Hematopoietic multipotent progenitor cell (in vitro differentiated cells): ENCODE results near the gene TRIO. TPM values are rescaled to one million over a fixed set of nuclear protein-coding genes. Genes with fewer than 3 reads are reported as not detected.

ENCODE experiments used
- DNase-seq, 3 donors: peaks; one replicate each; pipeline ENCODE4 v3.0.0-alpha.2; 2011 to 2015; ENCODE audit warnings: low read depth in 2 of 3, low spot score in 2 of 3
- total RNA-seq: library from RNA; depleted of rRNA; stranded (reverse); fragments of >200 nt; gene quantifications from one replicate; pipeline ENCODE4 v1.2.3, GENCODE V29; 2012

Gene TRIO
- total RNA-seq, 1 donor: 69.2 TPM

DNA sequence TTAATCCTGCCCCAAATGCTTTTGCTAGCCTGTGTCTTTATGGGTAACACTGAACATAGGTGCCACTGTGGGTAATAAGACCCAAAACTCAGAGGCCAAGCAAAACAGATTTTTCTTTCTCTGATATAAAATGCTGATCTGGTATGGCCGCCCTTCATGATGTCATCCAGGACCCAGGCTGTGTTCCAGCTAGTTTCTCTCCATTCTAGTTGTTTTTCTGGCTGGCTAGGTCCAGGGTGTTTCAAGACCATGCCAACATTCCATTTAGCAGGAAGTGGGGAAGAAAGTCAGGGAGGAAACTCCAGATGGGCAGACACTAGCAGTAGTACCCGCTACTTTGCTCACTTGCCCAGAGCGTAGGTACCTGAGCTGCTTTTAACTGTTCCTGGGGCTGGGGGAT lies 254.6 kb downstream of the TRIO start:
- DNase-seq: no peak

DNA sequence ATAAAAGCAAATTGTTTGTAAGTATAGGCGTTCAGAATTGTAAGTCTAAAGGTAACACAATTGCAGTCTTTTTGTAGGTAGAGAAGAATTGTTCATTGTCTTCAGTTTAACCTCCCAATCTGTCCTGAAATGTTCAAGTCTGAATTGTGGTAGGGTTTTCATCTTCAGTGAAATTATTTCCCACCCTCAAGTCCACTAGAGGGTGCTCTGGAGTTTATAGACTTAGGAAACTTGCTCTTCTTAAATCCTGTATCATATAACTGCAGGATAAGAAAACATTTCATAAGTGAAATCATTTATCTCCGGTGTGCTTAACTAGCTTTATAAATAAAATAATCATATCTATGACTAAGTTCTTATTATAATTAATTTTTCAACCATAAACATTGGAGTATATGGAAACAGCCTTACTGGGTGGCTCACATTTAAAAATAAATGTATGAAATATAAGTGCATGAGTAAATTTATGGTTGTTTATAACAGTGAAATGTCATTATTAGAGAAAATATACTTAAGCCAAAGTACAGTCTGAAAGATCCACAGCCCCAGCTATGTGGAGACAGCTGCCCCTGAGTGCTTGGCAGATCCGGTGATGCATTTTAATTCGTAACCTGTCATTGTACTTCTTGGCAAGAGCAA lies 256.0 kb downstream of the TRIO start:
- DNase-seq: peak in 2 of 3 donors; percentile 22 to 73

DNA sequence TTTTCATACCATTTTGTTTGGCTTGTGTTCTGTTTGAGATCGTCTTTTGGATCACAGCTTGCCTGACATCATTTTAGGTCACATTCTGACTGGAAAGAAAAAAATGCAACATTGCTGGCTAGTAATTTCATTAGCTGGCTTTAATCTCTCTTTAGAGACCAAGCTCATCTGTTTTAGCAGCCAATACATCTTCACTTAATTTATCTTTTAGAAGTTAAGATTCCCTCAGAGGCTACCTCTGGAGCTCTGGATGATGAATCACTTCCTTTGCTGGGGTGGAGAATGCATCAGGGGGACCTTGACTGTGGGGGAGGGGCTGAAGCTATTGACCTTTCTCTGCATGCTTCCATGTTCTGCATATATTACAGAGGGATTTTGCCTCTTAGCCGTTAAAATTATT lies 256.9 kb downstream of the TRIO start:
- DNase-seq: no peak

DNA sequence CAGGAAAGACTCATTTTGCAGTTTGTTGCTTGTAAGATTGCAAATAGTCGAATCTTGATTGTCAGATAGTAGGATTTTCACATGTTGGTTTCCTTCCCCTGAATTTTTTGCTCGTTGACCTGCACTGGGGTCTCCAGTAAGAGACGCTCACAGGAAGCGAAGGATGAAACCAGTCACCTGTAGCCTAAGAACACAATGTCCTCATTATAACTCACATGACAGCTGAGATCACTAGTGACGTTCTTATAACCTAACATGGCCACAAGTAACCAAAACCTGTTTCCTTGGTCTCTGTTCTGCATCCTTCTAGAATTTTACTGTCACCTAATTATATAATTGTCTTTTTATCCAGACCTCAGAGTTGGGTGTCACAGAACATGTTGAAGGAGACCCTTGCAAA lies 257.5 kb downstream of the TRIO start:
- DNase-seq: no peak

DNA sequence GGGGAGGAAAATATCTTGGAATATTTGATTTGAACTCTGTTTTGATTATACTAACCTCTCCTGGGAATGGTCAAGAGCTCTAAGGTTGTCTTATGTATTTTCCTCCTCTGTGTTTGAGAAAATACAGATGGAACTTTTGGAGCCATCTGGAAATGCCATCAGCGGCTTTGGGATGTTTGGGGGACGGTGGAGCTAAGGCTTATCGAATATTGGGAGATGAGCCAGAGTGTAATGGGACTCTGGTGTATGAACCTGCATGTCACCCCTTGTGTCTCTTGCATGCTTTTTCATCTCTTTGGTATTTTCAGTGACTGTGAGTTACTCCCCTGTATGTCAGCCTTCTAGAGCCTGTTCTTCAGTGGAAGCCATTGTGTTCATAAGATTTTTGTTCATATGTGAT lies 258.5 kb downstream of the TRIO start:
- DNase-seq: no peak

DNA sequence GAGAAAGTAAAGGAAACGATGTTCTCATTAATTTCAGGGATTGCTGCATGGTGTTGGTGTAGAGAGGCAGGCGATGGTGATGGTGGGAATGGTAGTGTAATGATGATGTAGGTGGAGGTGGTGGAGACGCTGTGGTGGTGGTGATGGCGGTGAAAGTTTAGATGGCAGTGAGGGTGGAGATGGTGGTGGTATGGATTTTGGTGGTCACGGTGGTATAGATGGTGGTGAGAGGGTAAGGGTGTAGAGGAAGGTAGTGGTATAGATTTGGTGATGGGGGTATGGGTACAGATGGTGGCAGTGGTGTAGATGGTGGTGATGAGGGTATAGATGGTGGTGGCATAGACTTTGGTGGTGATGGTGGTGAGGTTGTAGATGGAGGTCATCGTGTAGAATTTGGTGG lies 259.3 kb downstream of the TRIO start:
- no peak for DNase-seq

DNA sequence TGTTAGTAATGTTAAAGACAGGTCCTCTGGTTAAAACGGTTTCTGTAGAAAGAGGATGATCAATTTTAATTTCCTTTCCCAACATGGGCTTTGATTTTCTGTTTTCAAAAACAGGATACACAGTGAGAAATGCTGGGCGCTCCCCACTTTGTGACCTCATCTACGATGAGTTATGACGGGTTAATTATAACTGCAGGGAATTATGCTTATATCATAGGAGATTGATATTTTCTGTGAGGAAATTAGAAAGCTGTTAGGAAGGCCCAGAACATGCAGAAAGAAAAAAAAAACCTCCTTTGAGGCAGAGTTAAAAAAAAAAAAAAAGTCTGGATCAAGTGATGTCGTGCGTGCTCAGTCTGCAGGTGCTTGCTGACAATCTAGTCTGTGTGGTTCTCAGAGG lies 261.6 kb downstream of the TRIO start:
- no peak for DNase-seq

DNA sequence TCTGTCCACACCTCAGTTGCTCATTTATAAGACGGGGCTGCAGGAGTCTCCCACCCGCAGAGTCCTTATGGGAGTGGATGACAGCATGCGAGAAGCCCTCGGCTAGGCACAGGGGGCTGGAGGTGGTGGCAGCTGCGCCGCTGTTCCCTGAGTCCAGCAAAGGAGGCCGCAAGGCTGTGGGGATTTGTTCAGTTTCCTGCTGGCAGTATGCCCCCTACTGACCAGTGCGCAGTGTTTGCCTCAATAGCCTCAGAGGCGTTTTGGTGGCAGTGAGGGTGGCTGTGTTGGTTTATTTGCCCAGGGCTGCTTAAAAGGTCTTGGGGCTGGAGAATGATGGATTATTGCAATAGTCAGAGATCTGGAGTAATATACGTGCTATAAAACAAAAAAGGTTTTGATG lies 262.1 kb downstream of the TRIO start:
- DNase-seq: no peak

DNA sequence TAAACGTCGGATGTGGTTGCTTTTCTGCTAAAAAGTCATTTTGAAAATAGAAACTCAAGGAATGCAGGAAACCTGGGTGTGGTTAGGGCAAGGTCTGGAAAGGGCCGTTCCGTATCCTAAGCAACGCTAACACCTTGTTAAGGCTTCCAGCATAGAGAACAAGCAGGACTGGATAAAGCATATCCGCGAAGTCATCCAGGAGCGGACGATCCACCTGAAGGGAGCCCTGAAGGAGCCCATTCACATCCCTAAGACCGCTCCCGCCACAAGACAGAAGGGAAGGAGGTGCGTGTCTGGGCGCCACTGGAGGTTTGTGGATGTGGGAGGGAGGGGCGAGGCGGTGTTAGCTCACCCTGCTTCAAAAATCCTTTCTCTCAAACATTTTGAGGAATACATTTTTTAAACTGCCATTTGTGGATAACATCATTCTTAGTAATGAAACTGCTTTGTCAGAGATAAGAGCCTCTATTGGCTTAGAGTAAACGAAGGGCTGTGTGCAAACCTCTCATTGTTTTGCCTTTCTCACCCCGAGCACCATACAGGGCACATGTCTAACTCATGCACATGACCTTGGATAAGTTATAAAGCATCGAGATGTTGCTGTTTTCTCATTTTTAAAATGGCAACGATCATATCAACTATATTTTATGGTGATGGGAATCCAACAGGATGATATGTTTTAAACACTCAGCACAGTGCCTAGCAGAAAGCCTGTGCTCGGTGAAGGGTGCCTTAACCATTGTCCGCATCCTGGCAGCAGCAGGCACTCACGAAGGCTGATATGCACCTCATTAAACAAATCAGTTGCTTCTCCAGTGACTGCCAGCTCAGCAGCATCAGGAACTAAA lies 262.8 kb downstream of the TRIO start:
- no peak for DNase-seq

DNA sequence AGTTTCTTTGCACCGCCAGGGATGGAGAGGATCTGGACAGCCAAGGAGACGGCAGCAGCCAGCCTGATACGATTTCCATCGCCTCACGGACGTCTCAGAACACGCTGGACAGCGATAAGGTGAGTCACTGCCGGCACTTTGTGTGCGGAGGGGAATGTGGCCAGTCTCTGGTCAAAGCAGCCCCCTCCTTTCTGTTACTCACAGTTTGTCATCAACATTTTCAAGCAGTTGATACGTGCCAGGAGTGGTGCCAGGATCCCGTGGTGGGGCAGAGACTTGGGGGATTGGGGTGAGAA lies 263.4 kb downstream of the TRIO start:
- no peak for DNase-seq

DNA sequence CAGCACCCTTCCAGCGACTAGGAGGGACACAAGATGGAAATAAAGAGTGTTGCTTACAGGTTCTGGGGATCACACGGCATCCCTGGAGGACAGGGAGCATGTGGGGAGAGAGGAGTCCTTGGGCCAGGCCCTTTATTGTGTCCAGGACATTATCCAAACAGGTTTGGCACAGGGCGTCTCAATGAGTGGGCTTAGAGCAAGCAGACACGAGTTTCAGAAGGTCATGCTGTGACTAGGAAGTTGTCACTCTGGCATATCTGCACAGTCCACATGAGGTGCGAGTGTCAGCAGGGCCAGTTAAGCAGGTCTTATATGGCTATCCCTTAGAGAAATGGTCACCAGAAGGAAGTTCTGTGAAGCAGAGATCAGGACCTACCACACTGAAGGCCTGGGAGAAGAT lies 263.9 kb downstream of the TRIO start:
- no peak for DNase-seq

DNA sequence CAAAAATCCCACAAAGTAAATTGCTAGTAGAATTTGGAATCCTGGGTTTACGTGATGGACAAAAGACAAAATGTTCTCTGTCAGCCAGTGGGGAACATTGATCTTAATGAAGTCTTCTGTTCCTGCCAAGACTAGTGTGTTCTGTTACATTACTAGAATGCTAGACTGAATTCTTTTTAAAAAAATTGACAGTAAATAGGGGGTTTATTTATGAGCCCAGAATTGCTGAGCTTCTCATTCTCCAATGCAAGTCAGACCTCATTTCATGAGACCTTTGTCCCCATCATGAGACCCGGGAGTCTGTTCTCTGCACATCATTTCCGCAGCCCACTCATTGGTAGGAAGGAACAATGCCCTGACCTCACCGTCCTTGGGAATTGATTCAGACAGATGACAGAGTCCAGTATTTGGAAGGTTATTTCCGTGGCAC lies 264.6 kb downstream of the TRIO start:
- DNase-seq: no peak

DNA sequence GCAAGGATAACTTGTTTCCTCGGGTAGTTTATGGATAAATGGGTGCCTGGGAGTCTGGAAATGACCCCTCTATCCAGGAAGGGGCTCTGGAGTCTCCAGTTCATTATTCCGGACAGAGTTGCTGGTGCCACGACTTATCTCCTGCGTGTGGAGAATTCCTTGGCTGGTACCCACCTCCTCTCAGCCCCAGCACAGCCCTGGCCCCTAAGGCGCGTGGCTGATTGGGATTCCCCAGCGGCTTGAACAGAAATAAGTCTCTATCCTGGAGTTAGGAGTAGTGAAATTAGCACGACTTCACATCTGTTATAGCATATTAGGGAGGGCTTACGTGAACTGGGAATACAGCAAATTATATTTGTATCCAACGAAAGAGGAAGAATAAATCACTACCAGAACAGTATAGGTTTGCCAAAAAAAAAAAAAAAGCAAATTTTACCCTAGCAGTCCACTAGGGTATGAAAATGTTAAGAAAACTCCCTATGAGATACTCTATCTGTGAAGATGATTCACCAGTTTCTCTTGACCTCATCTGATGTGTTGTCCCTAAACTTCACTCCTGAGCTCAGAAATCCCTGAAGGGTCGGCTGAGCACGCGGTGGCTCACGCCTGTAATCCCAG lies 265.9 kb downstream of the TRIO start:
- DNase-seq: no peak

DNA sequence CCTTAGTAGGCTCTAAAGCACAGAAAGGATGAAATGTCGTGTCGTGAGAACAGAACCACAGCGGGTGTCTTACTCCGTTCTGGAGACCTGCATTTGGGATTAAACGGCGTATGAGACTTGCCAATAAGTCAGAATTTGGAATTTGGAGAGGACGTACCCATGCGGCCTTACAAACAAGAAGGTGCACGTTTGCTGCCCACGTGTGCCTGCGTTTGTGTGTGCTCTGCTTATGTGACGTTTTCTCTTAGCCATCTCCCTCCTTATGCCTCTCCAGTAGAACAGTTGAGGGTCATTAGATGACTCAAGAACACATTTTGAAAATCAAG lies 266.9 kb downstream of the TRIO start:
- DNase-seq: no peak

DNA sequence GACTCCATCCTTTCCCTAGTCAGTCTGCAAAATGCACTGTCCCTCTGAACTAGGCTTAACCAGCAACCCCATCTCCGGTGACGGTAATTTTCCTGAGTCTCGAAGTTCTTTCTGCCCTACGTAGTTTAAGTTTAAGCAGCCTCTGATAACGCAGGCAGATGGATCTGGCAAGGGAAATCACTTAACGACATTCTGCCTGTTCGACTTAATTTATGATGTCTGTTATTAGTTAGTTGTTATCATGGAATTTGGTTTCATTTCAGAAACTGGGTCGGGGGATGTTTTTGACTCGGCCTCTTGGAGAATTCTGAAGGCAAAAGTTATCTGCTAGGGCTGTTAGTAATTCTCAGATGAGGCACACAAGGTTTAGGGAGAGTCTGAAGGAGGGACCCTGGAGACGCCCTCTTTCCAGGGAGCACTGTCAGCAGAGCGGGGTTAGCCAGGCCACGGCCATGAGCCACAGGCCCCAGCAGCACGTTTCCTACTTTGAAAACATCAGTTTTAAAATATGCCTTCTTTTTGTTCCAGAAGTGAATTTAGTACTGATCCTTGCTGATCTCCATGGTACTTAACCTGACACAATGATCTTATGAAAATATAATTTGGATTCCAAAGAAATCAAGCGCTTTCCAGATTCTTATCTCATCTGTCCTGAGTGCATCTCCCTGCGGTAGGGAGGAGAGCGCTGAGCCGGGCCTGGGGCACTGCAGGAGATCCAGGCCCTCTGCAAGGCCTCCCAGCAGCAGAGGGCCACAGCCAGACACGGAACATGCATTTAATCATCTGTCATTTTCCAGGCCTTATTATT lies 267.5 kb downstream of the TRIO start:
- DNase-seq: no peak

DNA sequence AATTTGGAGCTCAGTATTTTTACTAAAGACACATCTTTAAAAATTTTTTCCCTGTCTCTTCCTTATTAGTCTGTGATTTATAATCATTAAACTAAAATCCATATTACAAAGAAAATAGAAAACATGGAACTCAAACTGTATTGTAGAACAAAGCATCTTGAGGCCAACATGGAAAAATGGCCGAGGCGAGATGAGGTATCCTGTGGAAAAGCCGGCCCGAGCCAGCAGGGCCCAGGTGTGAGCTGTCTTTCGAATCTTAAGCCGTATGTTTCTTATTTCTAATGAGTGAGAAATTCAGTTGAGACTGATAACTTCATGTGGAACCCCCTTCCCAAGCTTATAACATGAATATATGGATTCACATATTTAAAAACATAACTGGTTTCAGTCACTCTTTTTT lies 268.1 kb downstream of the TRIO start:
- DNase-seq: no peak

DNA sequence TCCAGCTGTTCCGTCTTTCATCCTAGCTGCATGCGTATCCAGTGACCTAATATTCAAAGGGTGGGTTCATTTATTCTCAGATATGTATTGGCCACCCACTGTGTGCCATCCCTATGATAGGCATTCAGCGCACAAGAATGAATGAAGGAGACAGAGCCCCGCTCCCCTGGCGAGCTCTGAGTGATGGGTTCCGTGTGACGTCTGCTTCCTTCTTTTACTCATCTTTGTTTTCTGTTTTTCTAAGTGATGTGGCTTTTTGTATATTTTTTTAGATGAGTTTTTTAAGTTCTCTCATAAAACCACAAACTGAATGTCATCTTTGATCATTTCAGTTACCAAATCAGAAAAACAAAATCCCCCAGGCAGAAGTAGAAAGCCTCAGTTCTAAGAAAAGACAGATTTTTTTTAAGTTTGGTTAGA lies 270.2 kb downstream of the TRIO start:
- DNase-seq: no peak

DNA sequence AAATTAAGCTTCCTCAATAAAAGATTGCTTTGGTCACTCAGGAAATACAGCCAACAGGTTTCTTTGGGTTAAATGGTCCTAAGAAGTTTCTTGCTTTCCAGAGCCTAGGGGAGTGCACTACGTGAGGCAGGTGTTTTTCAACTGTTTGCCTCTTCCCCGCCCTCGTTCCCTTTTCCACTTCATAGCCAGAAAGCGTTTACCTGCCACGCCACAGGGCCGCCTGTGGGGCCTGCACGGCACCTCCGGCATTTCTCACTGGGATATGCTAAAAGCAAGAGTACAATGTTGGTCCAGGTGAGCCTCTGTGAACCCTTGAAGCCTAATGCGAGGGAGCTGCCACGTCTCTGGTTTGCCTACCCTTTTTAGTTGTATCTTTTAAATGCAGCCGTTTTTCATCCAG lies 270.9 kb downstream of the TRIO start:
- no peak for DNase-seq

DNA sequence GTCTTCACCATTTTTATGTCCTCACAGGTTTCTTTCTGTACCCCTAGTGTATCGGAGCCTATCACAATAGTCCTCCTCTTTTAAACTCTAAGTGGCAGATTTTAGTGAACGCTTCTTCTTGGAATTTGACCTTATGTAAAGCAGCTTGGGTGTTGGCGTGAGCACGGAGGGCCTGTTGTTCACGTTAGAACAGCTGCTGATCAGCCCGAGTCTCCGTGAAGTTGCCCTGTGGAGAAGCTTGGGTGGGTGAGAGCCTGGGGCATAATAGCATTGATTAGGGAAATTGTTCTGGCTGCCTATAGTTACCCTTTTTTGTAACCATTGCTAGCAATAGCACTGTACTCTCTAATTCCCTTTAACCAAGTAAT lies 271.5 kb downstream of the TRIO start:
- no peak for DNase-seq

DNA sequence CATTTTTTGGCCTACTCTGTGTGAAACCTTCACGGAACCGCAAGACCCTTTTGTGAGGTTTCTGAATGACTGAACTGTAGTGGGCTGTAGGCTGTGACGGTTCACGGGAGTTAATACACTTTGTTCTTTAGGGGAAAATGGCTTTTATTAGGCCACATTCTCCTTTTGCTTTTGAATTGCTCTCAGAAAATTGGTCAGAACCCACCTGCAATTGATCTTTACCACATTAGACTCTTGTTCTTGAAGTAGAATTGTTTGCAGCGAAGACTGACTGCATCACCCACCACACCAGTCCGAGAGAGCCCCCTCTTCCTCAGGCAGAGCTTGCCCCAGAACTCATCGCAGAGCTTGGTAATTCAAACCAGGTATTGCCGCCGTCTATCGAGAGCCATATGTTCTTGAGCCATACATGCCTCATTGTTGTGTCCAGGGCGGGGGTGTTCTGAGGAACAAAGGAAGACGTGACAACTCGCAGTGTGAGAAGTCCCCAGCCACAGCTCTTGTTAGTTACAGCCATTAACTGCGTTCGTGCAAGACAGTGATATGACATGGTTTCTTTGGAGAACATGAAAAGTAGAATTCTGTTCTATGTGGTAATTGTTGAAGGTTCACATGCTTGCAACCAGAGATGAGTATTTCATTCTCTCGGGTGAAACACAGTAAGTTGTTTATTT lies 272.0 kb downstream of the TRIO start:
- no peak for DNase-seq

DNA sequence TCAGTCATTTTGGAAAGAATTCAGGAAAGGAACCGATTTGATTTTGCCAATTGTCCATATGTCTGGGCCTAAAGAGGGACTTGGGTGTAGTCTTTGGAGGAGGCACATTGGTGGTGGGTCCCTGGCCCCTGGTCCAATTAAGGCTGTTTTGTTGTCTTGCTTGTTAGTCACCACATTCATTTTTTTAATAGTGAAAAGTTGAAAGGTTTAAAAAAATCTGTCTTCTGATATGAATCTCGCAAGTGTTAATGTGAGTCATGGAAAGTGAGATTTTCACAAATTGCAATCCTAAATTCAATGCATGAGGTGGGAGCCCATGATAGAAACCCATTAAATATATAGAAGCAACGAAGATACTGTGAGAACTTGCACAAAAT lies 272.5 kb downstream of the TRIO start:
- DNase-seq: no peak
